Measurements from ENCODE around the gene NGEF.

NGEF gene

GRCh38 chr2:233035426-233036161 is 22.5 kb upstream of the NGEF start:
- FAIRE-seq: peak; percentile 38
- no peak for TF ChIP-seq CTCF (IDR thresholded peaks at IDR 0.05; ENCODE audit: insufficient read depth, missing control alignments)
- no peak for DNase-seq (ENCODE audit: insufficient read length, low spot score)

DNA sequence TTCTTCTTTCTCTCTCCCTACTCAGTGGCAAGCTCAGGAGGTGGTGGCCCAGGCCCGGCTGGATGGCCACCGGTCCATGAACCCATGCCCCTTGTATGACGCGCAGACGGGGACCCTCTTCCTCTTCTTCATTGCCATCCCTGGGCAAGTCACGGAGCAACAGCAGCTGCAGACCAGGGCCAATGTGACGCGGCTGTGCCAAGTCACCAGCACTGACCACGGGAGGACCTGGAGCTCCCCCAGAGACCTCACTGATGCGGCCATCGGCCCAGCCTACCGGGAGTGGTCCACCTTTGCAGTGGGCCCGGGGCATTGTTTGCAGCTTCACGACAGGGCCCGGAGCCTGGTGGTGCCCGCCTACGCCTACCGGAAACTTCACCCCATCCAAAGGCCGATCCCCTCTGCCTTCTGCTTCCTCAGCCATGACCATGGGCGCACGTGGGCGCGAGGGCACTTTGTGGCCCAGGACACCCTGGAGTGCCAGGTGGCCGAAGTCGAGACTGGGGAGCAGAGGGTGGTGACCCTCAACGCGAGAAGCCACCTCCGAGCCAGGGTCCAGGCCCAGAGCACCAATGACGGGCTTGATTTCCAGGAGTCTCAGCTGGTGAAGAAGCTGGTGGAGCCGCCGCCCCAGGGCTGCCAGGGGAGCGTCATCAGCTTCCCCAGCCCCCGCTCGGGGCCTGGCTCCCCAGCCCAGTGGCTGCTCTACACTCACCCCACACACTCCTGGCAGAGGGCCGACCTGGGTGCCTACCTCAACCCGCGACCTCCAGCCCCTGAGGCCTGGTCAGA is 21.2 kb upstream of the NGEF start:
- no peak for FAIRE-seq
- no peak for DNase-seq (ENCODE audit: insufficient read length, low spot score)
- TF ChIP-seq CTCF (IDR thresholded peaks at IDR 0.05; ENCODE audit: insufficient read depth, missing control alignments): no peak

DNA sequence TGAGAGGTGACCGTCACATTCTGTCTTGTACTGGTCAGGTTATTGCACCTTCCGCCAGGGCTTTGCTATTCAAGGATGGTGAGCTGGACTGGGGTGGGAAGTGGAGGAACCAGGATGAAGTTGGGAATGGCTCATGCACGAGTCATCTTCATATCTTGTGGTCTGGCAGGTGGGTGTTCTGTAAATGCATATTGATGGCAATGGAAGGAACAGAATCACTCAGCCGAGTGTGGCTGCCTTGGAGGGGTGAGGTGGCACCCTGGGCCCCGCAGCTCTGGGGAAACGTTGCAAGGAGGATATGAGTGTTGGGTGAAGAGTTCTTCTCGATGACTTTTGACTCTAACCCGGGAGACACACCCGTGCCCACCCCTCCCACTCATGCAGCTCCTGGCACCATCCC is 20.6 kb upstream of the NGEF start:
- TF ChIP-seq CTCF (IDR thresholded peaks at IDR 0.05; ENCODE audit: insufficient read depth, missing control alignments): no peak
- FAIRE-seq: no peak

GRCh38 chr2:233032551-233033320 is 19.7 kb upstream of the NGEF start, which contains the start of gene NEU2:
Gene NEU2, plus strand, starts transcription at chr2:233032672. Its CDS starts 0 bp downstream, at chr2:233032672.
- TF ChIP-seq CTCF (IDR thresholded peaks at IDR 0.05; ENCODE audit: insufficient read depth, missing control alignments): no peak

More for the DNA sequence above, 20.6 kb upstream of the NGEF start:
- DNase-seq (ENCODE audit: insufficient read length, low spot score): no peak

DNA sequence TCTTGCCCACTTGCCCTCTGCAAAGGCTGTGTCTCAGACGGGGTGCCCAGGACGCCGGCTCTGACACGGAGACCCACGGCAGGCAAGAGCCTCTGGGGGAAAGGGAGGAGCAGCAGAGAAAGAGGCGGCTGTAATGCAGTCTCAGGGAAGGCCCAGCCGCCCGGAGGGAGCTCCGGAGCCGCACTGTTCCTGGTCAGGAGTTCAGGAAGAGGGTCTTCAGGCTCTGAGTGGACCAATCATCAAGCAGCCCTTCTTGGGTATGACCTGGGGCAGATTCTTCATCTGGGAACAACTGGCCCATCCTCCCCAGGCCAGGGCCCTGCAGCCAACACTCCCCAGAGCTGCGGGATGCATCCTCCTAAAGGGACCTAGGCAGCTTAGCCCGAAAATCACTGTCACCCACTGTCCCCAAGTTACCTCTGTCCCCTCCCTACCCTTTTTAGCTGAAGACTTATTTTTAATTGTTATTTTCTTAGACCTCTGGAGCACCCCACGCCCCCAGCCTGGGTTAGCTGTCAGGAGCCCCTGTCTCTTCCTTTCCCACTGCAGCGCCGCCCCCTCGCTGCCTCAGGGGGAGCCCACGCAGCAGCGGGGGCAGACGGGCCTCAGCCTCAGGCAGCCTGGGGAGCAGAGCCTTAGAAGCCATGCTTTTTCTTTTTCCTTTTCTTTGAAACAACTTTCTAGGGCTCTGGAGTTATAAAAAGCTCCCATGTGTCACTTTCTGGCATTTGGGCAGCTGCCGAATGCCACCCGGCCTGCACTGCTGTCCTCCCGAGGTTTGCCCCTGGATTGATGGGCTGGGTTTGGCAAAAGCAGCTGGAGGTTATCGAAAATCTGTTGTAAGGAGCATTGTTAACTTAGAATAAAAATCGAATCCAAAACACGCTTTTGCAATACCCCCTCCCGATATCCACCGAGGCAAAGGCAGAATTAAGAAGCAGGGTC is 18.8 kb upstream of the NGEF start:
- no peak for FAIRE-seq

More at GRCh38 chr2:233032551-233033320, 19.7 kb upstream of the NGEF start, which contains the start of gene NEU2:
- FAIRE-seq (no peak), DNase-seq (ENCODE audit: insufficient read length, low spot score) (no peak)

More for the DNA sequence above, 18.8 kb upstream of the NGEF start:
- no peak for DNase-seq (ENCODE audit: insufficient read length, low spot score)
- no peak for TF ChIP-seq CTCF (IDR thresholded peaks at IDR 0.05; ENCODE audit: insufficient read depth, missing control alignments)

All from D721Med (cell line).